ENCODE measurements around the gene SIAH1. TPM values are rescaled to one million over a fixed set of nuclear protein-coding genes. Genes with fewer than 3 reads are reported as not detected.

SIAH1 gene
- total and polyA plus RNA-seq, 9 of the 15 experiments (the other 6 are each of a cell fraction or from before 2014, with no cell fraction given): 4.1 to 14.3 (median 12.5) TPM

GRCh38 chr16:48353565-48354163 lies 31.5 kb downstream of the SIAH1 start (continued):
- TF ChIP-seq MLLT1 (IDR thresholded peaks at IDR 0.05) (peak; percentile 71 to 95; a peak in 3 of 4 replicates), POLR2B (IDR thresholded peaks at IDR 0.05; ENCODE audit: low read depth, partially characterized antibody) (peak; percentile 44), POLR2AphosphoS2 (IDR thresholded peaks at IDR 0.05; ENCODE audit: low read length) (peak; percentile 80; the same call in 1 of the 2 replicates), HMBOX1 (IDR thresholded peaks at IDR 0.05) (peak; percentile 85), MYNN (IDR thresholded peaks at IDR 0.05) (peak; percentile 56; the same call in 1 of the 2 replicates), MYNN (CRISPR knock-in tag; IDR thresholded peaks at IDR 0.05) (no peak), ZNF512 (tag; IDR thresholded peaks at IDR 0.05) (no peak), E2F8 (IDR thresholded peaks at IDR 0.05; ENCODE audit: low read depth, partially characterized antibody) (peak; percentile 62), TRIM25 (IDR thresholded peaks at IDR 0.05; ENCODE audit: borderline replicate concordance) (no peak), RBM22 (IDR thresholded peaks at IDR 0.05; ENCODE audit: low read depth, low read length, poor library complexity, severe bottlenecking) (peak; percentile 53), POLR2H (tag; IDR thresholded peaks at IDR 0.05; ENCODE audit: low read depth) (peak; percentile 23; the same call in 1 of the 2 replicates), ZNF3 (CRISPR knock-in tag; IDR thresholded peaks at IDR 0.05) (no peak), DPF2 (IDR thresholded peaks at IDR 0.05) (0 out of 2 replicates have a peak, but pooled peaks have one; percentile 25)

Measured in K562 (cell line).